Endothelial cell of umbilical vein (primary cell): ENCODE data around the gene TTLL12. TPM values are rescaled to one million over a fixed set of nuclear protein-coding genes. Genes with fewer than 3 reads are reported as not detected.

ENCODE experiments used
- BruUV-seq: library from RNA; stranded (reverse); fragments of 400-500 nt; replicated peaks from 2 replicates; lab custom pipeline; 2021; lab: Mats Ljungman, UMichigan
- CTCF ChIA-PET: fragments of 300-600, 350-600 bp; sonication (Branson Sonifier 250); formaldehyde crosslinking; loops from one replicate; lab custom pipeline; 2021; ENCODE audit warnings: antibody characterized with exemption, inconsistent platforms; lab: Charles Lee
- POLR2A ChIA-PET: fragments of 300-600, 350-600 bp; sonication (Branson Sonifier 250); formaldehyde crosslinking; loops from one replicate; lab custom pipeline; 2021; ENCODE audit warnings: antibody characterized with exemption, inconsistent platforms; lab: Charles Lee
- DNase-seq: peaks from one replicate; pipeline ENCODE4 v3.0.0-alpha.2; 2011; ENCODE audit warnings: low read depth, low spot score
- FAIRE-seq: peaks from 2 replicates; lab custom pipeline; 2011; peaks lifted over from hg19 to GRCh38; lab: Jason Lieb, UNC
- H2AFZ ChIP-seq: 2 replicates; pipeline ENCODE4 v1.6.0; 2012; ENCODE audit warnings: low read depth, low read length, control low read depth, inconsistent platforms
- H3K27ac ChIP-seq: 2 replicates; pipeline ENCODE4 v1.5.1; 2011; ENCODE audit warnings: low read depth, mild to moderate bottlenecking, control low read depth, low read length, moderate library complexity; ENCODE audit not compliant: insufficient read depth
- H3K27me3 ChIP-seq, 2 experiments: 2 replicates each; pipeline versions ENCODE4 v1.6.0 to v1.6.1; 2011; ENCODE audit warnings: low read length in 2 of 2, mixed read lengths in 1 of 2; ENCODE audit not compliant: control insufficient read depth in 2 of 2, insufficient read depth in 2 of 2
- H3K36me3 ChIP-seq, 2 experiments: 2 replicates in 1 of 2; 3 replicates in 1 of 2; pipeline ENCODE4 v1.5.1; 2011; ENCODE audit warnings: low read length in 2 of 2, mild to moderate bottlenecking in 1 of 2, moderate library complexity in 1 of 2; ENCODE audit not compliant: control insufficient read depth in 2 of 2, insufficient read depth in 2 of 2; ENCODE audit errors: extremely low read depth in 1 of 2
- H3K4me1 ChIP-seq: 3 replicates; pipeline ENCODE4 v1.5.1; 2011; ENCODE audit warnings: mild to moderate bottlenecking, low read length; ENCODE audit not compliant: control insufficient read depth, insufficient read depth; ENCODE audit errors: extremely low read depth
- H3K4me2 ChIP-seq: 2 replicates; pipeline ENCODE4 v1.6.1; 2011; ENCODE audit warnings: low read length, control low read depth, mixed read lengths; ENCODE audit not compliant: insufficient read depth
- H3K4me3 ChIP-seq, 3 experiments: fragments of 200-600 bp in 1 of 3; sonication (generic), shearing (Covaris generic) in 1 of 3; replicated peaks in 1 of 3; 2 replicates each; pipeline ENCODE4 v1.5.1; 2011 to 2016; ENCODE audit warnings: control low read depth in 3 of 3, low read length in 3 of 3, mild to moderate bottlenecking in 2 of 3, inconsistent platforms in 1 of 3, low read depth in 1 of 3, moderate library complexity in 1 of 3; ENCODE audit not compliant: insufficient read depth in 1 of 3
- H3K79me2 ChIP-seq: 2 replicates; pipeline ENCODE4 v1.6.0; 2012; ENCODE audit warnings: low read length, inconsistent platforms; ENCODE audit not compliant: control insufficient read depth, insufficient read depth
- H3K9ac ChIP-seq: replicated peaks from 2 replicates; pipeline ENCODE3; 2011; ENCODE audit warnings: low read length, control low read depth; ENCODE audit not compliant: insufficient read depth; ENCODE audit errors: extremely low read depth
- H3K9me1 ChIP-seq: replicated peaks from 3 replicates; pipeline ENCODE4 v1.6.0; 2011; ENCODE audit warnings: mild to moderate bottlenecking, low read length; ENCODE audit not compliant: control insufficient read depth, insufficient read depth; ENCODE audit errors: extremely low read depth
- H3K9me3 ChIP-seq: replicated peaks from 2 replicates; pipeline ENCODE4 v1.5.1; 2012; ENCODE audit warnings: low read length, inconsistent platforms; ENCODE audit not compliant: control insufficient read depth, insufficient read depth
- H4K20me1 ChIP-seq: replicated peaks from 2 replicates; pipeline ENCODE3; 2011; ENCODE audit warnings: mild to moderate bottlenecking, low read length; ENCODE audit not compliant: control insufficient read depth, insufficient read depth; ENCODE audit errors: extremely low read depth
- CTCF ChIP-seq, 2 donors: IDR thresholded peaks; 1 replicate in 1 of 2; 2 replicates in 1 of 2; pipeline ENCODE4 v1.5.1; 2011; ENCODE audit warnings: low read length in 2 of 2, mild to moderate bottlenecking in 2 of 2, moderate library complexity in 2 of 2, control low read depth in 1 of 2, inconsistent platforms in 1 of 2, low read depth in 1 of 2; ENCODE audit not compliant: insufficient read depth in 1 of 2; ENCODE audit errors: extremely low read depth in 1 of 2
- EZH2 ChIP-seq: IDR thresholded peaks from 2 replicates; pipeline ENCODE4 v1.6.1; 2012; ENCODE audit warnings: borderline replicate concordance, low read depth, mild to moderate bottlenecking, moderate library complexity, low read length, inconsistent platforms; ENCODE audit not compliant: severe bottlenecking
- FOS ChIP-seq: IDR thresholded peaks from 2 replicates; pipeline ENCODE4 v1.6.1; 2011; ENCODE audit warnings: mild to moderate bottlenecking, low read length, moderate library complexity, borderline replicate concordance; ENCODE audit not compliant: insufficient read depth
- GATA2 ChIP-seq: IDR thresholded peaks from 2 replicates; pipeline ENCODE4 v1.7.0; 2011; ENCODE audit warnings: low read depth, mild to moderate bottlenecking, moderate library complexity, mixed read lengths, low read length; ENCODE audit not compliant: insufficient read length, insufficient read depth
- JUN ChIP-seq: IDR thresholded peaks from 2 replicates; pipeline ENCODE4 v1.6.1; 2011; ENCODE audit warnings: borderline replicate concordance, low read depth; ENCODE audit not compliant: insufficient read length, insufficient read depth
- MAX ChIP-seq: IDR thresholded peaks from 2 replicates; pipeline ENCODE4 v1.6.1; 2011; ENCODE audit not compliant: insufficient read depth, insufficient read length
- MYC ChIP-seq: IDR thresholded peaks from one replicate; pipeline ENCODE4 v1.6.1; 2011; ENCODE audit warnings: mild to moderate bottlenecking, low read depth, low read length
- POLR2A ChIP-seq: IDR thresholded peaks from 2 replicates; pipeline ENCODE4 v1.6.1; 2012; ENCODE audit warnings: low read depth, mild to moderate bottlenecking, control low read depth, low read length
- POLR2AphosphoS5 ChIP-seq: IDR thresholded peaks from 2 replicates; pipeline ENCODE4 v1.6.1; 2012; ENCODE audit warnings: low read depth, mild to moderate bottlenecking, control low read depth, low read length, moderate library complexity; ENCODE audit not compliant: insufficient read depth
- dilution Hi-C: fragments of 300-500 bp; cut with MboI; formaldehyde crosslinking; loops from one replicate; pipeline ENCODE4 v1.15.0; 2019; ENCODE audit warnings: low sequenced_read_pairs; ENCODE audit not compliant: extremely low pct_ligation_motif_present
- intact Hi-C: fragments of 100-400 bp; cut with micrococcal nuclease; formaldehyde crosslinking; loops from one replicate; pipeline ENCODE4 v1.10.0; 2022
- polyA plus RNA-seq, 4 experiments: library from polyadenylated mRNA; depleted of rRNA in 3 of 4; stranded (reverse) in 3 of 4; unstranded in 1 of 4; fragments of >200 nt; gene quantifications; 2 replicates each; pipeline versions ENCODE4 v1.2.1 to v1.2.3, GENCODE V29; 2011 to 2012; ENCODE audit warnings: missing spikeins in 1 of 4
- total RNA-seq: library from RNA; stranded (reverse); gene quantifications from 2 replicates; pipeline ENCODE4 v1.2.3, GENCODE V29; 2021

The TTLL12 gene
- total and polyA plus RNA-seq, 2 donors (not counting 3 experiments of a cell fraction or from before 2014, with no cell fraction given), result 26.2 to 36.5 TPM

DNA sequence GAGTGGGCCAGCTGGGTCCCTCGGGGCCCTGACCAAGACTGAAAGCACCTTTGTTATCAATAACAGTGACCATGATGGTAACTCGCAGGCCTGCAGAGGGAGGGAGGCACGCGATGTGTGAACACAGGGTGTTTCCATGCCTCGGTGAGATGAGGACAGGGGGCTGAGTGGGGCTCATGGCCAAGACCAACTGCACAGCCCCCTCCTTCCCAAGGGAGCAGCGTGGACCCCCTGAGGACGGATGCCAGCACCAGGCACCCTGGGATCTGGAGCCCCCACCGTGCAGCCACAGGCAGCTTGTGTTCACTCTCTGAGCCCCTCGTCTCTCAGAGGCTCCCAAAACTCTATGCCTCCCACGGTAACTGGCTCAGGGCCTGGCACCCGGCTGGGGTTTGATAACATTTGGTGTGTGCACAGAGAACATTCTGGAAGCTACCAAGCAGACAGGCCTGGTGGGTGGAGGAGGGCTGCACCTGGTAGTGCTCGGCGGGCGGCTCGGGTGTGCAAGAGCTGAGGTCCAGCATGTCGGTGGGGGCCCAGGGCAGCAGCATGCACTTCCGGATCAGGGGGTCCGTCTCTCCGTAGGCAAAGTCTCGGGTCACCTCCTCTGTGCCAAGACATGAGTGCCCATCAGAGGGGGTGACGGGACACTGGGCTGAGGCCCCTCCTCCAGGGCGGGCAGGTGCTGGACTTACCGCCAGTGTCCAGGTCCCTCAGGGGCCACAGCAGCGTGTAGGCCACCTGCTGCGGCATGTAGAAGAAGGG is 7.6 kb downstream of the TTLL12 start:
- Histone ChIP-seq H3K27me3 (no peaks in the 10 kb centered on the region), H3K4me2 (no peak overlapping the region), H3K9ac (no peak overlapping the region), H3K9me1 (no peaks in the 10 kb centered on the region), H3K9me3 (no peaks in the 10 kb centered on the region), H3K36me3 (peaks cover 5 to 14% of the 10 kb centered on the region in 2 experiments), H2AFZ (no peak overlapping the region), H4K20me1 (no peaks in the 10 kb centered on the region), H3K4me1 (peaks cover 11% of the 10 kb centered on the region), H3K27ac (no peak overlapping the region), H3K79me2 (no peaks in the 10 kb centered on the region), H3K4me3 (no peak overlapping the region)
- FAIRE-seq (no peak), DNase-seq (no peak)
- POLR2A ChIA-PET, result no interaction called here
- dilution Hi-C loops (no loop called here), intact Hi-C loops (no loop called here)
- no TSS peak for BruUV-seq
- no peak for TF ChIP-seq FOS
- no peak for TF ChIP-seq POLR2A
- TF ChIP-seq EZH2, result no peak
- no peak for TF ChIP-seq POLR2AphosphoS5
- CTCF ChIA-PET, result no interaction called here

DNA sequence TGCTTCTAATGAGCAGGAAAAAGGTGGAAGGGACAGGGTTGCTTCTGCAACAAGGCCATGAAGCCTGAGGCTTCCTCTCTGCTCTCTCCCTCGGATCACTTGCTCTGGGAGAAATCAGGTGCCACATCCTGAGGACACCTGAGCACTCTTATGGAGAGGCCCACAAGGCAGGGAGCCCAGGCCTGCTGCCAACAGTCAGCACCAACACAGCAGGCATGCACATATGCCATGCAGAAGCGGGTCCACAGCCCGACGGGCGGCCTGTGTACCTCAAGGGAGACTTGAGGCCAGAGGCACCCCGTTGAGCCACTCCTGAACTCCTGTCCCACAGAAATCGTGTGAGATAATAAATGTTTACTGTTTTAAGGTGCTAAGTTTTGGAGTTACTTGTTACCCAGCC is 9.5 kb downstream of the TTLL12 start:
- POLR2A ChIA-PET, result no interaction called here
- CTCF ChIA-PET, result interaction anchor here (1.4 kb wide), 1 partner anchor 10 kb away, joined by 3 read pairs; no protein-coding TSS in a partner anchor
- dilution Hi-C loops, result no loop called here
- intact Hi-C loops, result no loop called here
- no peaks in the 10 kb centered on the region for H3K9me1 ChIP-seq
- no peak overlapping the region for H3K4me3 ChIP-seq
- TF ChIP-seq GATA2 (no peak), EZH2 (no peak), POLR2A (no peak), CTCF (IDR thresholded peaks at IDR 0.05; ENCODE audit: extremely low read depth in 1 of 2, insufficient read depth in 1 of 2, low read depth in 1 of 2, low read length in 2 of 2) (no peak), FOS (no peak), MYC (no peak), MAX (no peak), JUN (no peak), POLR2AphosphoS5 (no peak)
- peaks cover 9 to 17% of the 10 kb centered on the region in 2 experiments for H3K36me3 ChIP-seq
- DNase-seq, result no peak
- no peaks in the 10 kb centered on the region for H3K27me3 ChIP-seq
- H3K4me2 ChIP-seq, result no peak overlapping the region
- BruUV-seq, result no TSS peak
- no peak for FAIRE-seq
- H3K79me2 ChIP-seq, result no peaks in the 10 kb centered on the region
- H3K4me1 ChIP-seq, result no peaks in the 10 kb centered on the region
- no peaks in the 10 kb centered on the region for H4K20me1 ChIP-seq
- H2AFZ ChIP-seq, result no peak overlapping the region
- H3K9me3 ChIP-seq, result no peaks in the 10 kb centered on the region
- H3K27ac ChIP-seq, result no peak overlapping the region
- no peak overlapping the region for H3K9ac ChIP-seq
